Fibroblast of skin of abdomen (primary cell): ENCODE measurements around the gene SLC38A10. TPM values are rescaled to one million over a fixed set of nuclear protein-coding genes. Genes with fewer than 3 reads are reported as not detected.

Experiments used
- DNase-seq: peaks from one replicate; pipeline ENCODE4 v3.0.0-alpha.2; 2013
- polyA plus RNA-seq, 2 experiments: library from polyadenylated mRNA; unstranded; fragments of 120-200 nt; gene quantifications; one replicate each; pipeline ENCODE4 v1.2.1, GENCODE V29; 2013; ENCODE audit not compliant: insufficient read length in 2 of 2

SLC38A10 gene
- polyA plus RNA-seq (2013, experiment 1 of 2; ENCODE audit: insufficient read length), result 69.7 TPM
- 73.0 TPM for polyA plus RNA-seq (2013, experiment 2 of 2; ENCODE audit: insufficient read length)

DNA sequence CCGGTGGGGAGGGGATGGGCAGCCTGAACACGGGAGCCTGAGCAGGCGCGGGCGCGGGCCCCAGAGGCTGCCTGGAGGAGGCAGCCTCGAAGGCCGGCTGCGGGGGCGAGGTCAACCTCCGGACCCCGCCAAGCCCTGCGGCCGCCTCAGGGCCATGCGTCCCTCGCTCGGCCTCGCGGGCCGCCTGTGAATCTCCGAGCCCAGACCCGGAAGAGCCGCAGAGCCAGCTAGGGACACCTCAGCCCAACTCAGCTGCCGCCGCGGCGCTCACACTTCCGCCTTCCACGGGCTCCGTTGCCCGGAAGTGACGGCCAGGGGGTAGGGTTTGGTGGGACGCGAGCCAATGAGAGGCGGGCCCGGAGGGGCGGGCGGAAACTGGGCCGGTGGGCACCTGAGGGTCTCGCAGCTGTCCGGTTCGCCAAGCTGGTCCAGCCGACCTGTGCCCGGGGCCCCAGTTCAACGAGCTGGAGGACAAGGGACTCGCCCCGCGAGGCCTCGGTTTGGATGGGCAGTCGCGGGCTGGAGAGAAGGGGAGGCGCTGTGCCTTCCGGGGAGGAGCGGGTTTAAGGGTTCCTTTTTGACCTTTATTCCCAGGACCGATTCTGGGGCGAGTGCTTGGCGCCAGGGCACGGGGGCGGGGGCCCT lies at the start of gene SLC38A10:
Gene SLC38A10 (minus strand): TSS at position 277 of the 645 bp plus-strand sequence. CDS start 386 bp downstream, outside the sequence.
- peak; percentile 83 for DNase-seq

DNA sequence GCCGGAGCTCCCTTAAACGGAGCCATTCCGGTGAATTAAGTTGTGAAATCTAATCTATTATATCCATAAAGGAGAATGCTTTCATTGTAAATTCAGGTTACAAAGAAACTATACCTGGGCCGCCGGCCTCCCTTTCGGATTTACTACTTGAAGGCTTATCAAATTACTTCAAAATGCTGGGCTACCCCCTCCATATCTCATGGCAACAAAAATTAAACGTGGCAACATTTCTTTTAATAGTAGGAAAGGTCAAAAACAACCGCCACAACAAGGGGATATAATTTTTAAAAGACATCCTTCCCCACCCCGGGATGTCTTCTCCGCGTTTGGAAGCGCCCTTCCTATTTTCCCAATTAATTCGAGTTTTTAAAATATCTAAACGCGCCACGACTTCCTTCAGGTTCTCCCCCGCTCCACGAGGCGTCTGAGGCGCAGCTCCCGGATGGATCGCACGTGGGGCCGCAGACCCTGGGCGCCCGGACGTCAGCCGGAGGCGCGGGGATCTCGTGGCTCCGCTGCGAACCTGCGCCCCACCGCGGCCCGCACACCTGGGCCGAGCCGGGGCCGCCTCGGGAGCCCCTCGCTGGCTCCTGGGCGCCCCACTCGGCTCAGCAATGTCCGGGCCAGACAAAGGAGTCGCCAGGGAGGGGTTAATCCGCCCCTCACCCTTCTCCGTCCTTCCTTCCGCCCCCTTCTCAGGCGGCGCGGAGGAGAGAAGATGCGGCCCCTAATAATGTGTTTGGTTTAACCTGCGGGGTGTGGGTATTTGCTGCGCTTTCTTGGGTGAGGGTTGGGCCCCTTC lies 47.4 kb upstream of the SLC38A10 start:
- peak; percentile 43 for DNase-seq

- peak; percentile 31 for DNase-seq
Observed at GRCh38 chr17:81341516-81342268, 46.6 kb upstream of the SLC38A10 start.

GRCh38 chr17:81340607-81341515 lies 45.8 kb upstream of the SLC38A10 start:
- peak; percentile 29 for DNase-seq

DNA sequence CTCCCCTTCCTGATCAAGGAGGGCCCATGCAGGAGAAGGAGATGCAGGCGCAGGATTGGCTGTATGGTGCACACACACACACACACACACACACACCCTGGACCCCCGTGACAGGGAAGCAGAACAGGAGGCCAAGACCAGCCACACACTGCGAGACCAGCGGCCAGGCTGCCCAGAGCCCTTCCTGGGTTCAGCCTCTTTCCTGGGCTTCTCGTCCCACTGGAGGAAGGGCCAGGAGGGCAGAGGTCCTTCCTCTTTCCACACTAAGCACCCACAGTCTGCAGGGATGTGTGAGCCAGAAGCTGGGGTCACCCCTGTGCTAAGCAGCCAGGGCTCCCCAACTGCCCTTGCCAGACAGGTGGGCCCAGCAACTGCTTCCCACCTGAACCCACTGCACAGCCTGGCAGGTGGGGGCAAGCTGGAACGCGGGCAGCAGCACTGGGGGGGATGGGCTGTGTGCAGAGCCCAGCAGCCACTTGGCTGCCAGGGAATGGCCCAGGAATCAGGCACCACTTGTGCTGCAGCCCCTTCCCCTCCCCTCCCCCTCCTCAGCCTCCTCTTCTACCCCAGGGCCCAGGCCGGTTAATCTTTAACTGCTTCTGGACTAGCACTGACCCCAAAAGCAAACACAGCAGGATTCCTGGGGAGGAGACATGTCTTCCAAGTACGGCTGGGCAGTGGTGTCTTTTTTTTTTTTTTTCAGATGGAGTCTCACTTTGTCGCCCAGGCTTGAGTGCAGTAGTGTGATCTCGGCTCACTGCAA lies 44.6 kb upstream of the SLC38A10 start:
- no peak for DNase-seq

DNA sequence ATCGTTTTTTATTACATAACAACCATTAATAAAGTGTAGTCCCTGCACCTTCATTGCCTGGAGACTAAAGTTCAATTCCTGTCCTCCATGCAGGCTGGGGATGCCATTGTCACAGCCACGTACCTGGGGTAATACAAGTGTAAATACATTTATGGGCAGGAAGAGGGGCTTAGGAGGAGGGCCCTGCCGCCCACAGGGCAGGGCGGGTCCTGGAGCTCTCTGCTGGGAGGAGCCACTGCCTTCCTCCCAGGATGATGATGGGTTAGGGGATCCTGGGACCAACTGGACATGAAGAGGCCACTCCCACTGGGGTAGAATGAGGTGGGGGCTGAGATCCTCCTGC lies 44.1 kb upstream of the SLC38A10 start:
- DNase-seq, result no peak

DNA sequence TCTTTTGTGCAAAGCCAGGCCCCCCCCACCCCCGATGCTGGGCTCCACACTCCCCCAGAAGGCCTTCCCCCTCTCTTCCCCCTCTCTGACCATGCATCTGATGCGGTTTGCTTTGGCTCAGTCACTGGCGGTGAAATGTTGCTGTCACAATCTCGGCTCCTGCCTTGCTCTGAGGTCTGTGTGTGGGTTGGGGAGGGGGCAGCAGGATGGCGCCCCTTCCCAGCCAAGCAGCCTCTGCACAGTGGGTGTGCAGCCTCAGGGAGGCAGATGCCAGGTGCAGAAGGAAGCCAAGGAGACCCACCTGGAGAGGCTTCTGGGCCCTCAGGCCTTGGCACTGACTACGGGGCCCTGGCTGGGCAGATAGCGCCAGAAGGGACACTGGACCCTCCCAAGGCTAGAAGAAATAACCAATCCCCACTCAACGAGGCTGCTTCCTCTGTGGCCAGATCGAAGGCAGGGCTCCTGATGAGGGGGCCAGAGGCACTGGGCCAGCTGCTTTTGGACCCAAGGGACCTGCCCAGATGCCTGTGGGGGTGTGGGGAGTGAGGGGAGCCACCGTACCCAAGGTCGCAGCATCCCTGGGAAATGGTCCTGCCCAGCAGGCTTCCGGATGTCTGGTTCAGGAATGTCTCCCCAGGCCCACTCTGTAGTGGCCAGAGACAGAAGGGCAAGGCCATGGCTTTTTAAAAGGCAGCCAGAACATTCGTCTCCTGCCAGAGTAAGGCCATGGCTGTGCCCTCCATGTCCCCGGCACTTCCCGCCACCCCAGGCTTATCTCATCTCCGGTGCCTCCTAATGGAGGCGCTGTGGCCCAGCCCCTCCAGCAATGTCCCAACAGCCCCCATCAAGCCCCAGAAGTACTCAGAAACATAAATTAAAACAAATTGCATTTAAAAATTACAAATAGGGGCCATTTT lies 43.4 kb upstream of the SLC38A10 start:
- DNase-seq, result no peak

DNA sequence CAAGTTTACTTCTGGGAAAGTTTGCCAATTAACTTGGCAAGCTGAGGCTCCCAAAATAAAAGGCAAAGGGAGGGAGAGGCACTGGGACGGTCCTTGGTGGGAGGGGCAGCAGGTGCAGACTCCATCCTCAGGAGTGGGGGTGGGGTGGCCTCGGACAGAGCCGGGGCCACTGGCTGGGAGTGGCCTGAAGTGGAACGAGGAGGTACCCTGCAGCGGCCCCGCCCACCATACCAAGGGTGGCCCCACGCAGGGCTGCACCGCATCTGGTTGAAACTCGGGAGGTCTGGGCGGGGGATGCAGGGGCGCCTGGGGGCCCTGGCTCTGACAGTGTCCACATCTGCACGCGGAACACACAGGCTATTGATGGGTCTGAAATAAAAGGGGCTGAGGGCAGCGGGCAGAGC lies 42.4 kb upstream of the SLC38A10 start:
- no peak for DNase-seq

- no peak for DNase-seq
Observed at GRCh38 chr17:81336930-81337325, 41.8 kb upstream of the SLC38A10 start.

GRCh38 chr17:81336296-81336929 lies 41.3 kb upstream of the SLC38A10 start:
- no peak for DNase-seq

GRCh38 chr17:81335773-81336157 lies 40.7 kb upstream of the SLC38A10 start:
- no peak for DNase-seq

DNA sequence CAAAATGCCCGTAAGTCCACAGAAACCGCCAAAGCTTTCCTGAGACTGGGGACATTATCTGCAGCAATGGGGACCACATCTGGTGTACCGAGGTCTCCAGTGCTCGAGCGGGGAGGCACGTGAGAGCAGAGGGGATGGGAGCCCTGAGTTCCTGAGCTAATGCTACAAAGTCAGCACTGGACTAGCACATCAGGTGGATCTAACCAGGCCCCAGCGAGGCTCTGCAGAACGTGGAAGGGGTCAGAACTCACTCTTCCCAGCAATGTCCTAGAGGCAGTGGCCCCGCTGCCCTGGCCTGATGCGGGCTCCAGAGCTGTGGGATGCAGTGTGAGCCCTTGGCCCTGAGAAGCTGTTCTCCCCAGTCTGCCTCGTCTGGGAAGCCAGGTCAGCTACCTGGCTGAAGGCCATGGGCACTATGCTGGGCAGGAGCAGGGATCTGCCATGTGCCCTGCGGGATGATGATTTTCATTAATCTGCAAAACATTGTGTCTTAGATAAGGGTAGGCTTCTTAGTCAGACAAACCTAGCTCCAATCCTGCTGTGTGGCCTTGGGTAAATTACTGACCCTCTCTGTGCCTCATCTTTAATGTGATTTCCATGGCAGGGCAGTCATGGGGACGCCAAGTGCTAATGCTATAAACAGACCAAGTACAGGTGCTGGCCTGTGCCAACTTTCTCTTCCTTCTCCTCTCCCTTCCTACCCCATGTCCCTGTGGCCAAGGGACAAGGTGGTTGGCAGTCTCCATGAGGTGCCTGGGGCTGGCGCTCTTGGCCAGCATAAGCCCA lies 40.1 kb upstream of the SLC38A10 start:
- DNase-seq, result no peak

DNA sequence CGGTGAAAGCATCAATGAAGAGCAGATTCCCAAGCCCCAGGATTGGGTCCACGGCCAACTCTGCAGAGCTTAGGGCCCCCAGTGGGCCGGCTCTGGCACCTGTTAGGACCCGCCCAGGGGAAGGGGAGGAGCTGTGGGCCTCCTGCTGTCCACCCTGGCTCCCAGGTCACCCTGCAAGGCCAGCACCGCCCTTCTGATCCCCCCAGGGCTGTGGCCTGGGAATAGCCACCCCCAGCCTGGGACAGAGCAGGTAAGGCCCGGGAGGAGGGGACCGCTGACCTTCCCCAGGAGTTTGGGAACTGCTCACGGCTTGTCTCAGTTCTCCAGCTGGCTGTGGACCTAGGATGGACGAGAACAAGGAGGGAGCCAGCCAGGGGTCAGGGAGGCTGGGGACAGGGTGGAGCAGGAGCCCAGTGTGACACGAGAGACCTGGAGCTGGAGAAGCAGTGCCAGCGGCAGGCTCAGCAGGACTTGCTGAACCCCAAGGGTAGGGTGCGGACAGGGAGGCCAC lies 39.3 kb upstream of the SLC38A10 start:
- DNase-seq, result no peak

- no peak for DNase-seq
Observed at GRCh38 chr17:81333616-81334368, 38.7 kb upstream of the SLC38A10 start.

DNA sequence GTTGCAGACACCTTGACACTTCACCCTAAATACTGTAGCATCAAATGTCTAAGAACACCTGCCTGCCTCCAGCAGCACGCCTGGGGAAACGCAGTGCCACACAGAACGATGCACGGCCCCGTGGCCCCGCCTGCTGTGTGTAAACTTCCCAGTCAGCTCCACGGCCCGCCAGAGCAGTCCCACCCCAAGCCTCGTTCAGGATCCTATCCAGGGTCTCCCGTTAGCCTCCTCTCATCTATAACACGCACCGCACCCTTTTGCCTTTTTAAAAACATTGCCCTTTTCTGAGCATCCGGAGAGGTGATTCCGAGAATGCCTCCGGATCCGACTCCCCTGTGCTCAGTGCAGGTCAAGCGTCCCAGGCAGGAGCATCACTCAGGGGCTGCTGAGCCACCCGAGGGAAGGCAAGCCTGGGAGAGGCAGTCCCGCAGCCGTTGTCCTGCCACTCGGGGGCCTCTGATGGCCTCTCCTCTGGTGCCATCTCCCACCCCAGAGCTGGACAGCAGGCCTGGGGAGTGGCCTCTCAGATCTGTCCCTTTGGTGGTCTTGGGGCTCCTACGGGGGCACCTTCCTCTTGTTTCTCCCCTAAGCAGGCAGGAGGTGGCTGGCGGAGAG lies 37.9 kb upstream of the SLC38A10 start:
- no peak for DNase-seq

DNA sequence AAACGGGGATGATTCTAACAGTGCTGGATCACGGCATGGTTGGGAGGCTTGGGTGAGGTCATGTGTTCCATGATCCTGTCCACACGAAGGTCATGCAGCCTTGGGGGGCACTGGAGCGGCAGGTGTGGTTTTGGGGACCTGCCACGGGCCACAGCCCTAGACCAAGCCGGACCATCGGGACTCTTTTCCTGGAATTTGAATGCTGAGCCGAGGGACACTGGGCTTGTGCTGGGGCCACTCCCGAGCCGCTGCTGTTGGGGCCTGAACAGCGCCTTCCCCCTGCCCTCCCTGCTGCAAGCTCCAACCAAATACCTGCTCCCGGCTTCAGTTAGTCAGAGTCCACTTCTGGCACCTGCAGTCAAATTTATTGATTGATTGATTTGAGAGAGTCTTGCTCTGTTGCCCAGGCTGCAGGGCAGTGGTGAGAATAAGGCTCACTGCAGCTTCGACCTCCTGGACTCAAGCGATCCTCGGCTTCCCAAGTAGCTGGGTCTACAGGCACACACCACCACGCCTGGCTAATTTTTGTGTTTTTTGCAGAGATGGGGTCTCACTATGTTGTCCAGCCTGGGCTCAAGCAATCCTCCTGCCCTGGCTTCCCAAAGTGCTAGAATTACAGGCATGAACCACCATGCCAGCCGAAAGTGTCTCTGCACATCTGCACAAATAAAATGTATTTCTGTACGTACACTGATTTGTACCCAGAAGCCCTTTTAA lies 37.2 kb upstream of the SLC38A10 start:
- no peak for DNase-seq

DNA sequence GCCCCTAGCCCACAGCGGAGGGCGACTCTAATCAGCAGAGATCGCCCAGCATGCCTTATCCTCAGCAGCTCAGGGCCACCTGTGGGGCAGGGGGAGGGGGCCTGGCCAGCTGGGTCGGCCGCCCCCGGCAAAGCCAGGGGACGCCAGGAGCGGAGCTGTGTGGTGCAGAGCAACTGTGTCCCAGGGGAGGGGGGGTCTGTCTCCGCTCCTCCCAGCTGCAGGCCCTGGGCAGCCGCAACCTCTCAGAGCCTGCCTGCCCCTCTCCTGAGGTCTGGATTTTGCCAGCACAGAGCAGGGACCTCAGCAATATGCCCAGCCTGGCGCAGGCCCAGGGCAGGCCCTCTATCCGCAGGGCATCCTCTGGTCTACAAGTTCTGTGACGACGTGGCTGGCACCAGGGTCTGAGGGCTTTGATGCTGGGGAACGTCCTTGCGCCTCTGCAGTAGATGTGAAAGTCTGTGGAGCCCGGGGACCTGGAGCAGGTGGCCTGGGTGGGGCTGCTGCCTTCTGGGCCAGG lies 36.5 kb upstream of the SLC38A10 start:
- no peak for DNase-seq
